GM03348 (cell line): ENCODE measurements around the gene TPX2.

Source experiments
- DNase-seq: peaks from one replicate; pipeline ENCODE4 v3.0.0; 2012; ENCODE audit warnings: low spot score

The TPX2 gene

GRCh38 chr20:31833130-31833930 is 94.2 kb downstream of the TPX2 start:
- peak; percentile 72 for DNase-seq

- no peak for DNase-seq
Observed at GRCh38 chr20:31833931-31834521, 94.9 kb downstream of the TPX2 start.

GRCh38 chr20:31835554-31835953 is 96.5 kb downstream of the TPX2 start:
- DNase-seq: no peak

GRCh38 chr20:31835977-31836852 is 97.1 kb downstream of the TPX2 start:
- peak; percentile 95 for DNase-seq

- DNase-seq: no peak
Observed at GRCh38 chr20:31836853-31837608, 97.9 kb downstream of the TPX2 start.

GRCh38 chr20:31837896-31838397 is 98.9 kb downstream of the TPX2 start:
- DNase-seq: peak; percentile 64

- DNase-seq: no peak
Observed at GRCh38 chr20:31838646-31839292, 99.7 kb downstream of the TPX2 start.

GRCh38 chr20:31839782-31840487 is 100.8 kb downstream of the TPX2 start:
- DNase-seq: no peak

- DNase-seq: peak; percentile 72
Observed at GRCh38 chr20:31840906-31841816, 102.1 kb downstream of the TPX2 start.

GRCh38 chr20:31841928-31842327 is 102.8 kb downstream of the TPX2 start:
- DNase-seq: peak; percentile 68

GRCh38 chr20:31842471-31843157 is 103.5 kb downstream of the TPX2 start:
- DNase-seq: peak; percentile 82

GRCh38 chr20:31843288-31843687 is 104.2 kb downstream of the TPX2 start:
- no peak for DNase-seq

- DNase-seq: no peak
Observed at GRCh38 chr20:31843881-31844280, 104.8 kb downstream of the TPX2 start.

- DNase-seq: no peak
Observed at GRCh38 chr20:31844737-31845299, 105.7 kb downstream of the TPX2 start.

- DNase-seq: no peak
Observed at GRCh38 chr20:31845300-31845863, 106.3 kb downstream of the TPX2 start, which contains the start of gene FOXS1. FOXS1 (minus strand) TSS chr20:31845604; CDS start chr20:31845542, 62 bp downstream.

- DNase-seq: no peak
Observed at GRCh38 chr20:31846793-31847138, 107.7 kb downstream of the TPX2 start.

GRCh38 chr20:31848088-31848999 is 109.3 kb downstream of the TPX2 start:
- DNase-seq: no peak
